ENCODE data around the gene WIPF3. TPM values are rescaled to one million over a fixed set of nuclear protein-coding genes. Genes with fewer than 3 reads are reported as not detected.

The WIPF3 gene
- total RNA-seq, 1 experiment from 2014 or later, result 11.6 TPM

- no peak overlapping the region for H2BK15ac ChIP-seq (ENCODE audit: low read depth, low read length)
- no peak overlapping the region for H4K5ac ChIP-seq (ENCODE audit: insufficient read length, low read depth, low read length)
- no peak overlapping the region for H2BK5ac ChIP-seq (ENCODE audit: insufficient read length, low read length)
- no peak overlapping the region for H3K23ac ChIP-seq (ENCODE audit: insufficient read length, low read depth, low read length)
- no peaks in the 10 kb centered on the region for H3K79me1 ChIP-seq (ENCODE audit: insufficient read depth, low read depth, low read length, poor library complexity, severe bottlenecking)
- no peaks in the 10 kb centered on the region for H3K4me1 Mint-ChIP-seq
- no peaks in the 10 kb centered on the region for H3K79me2 ChIP-seq (ENCODE audit: insufficient read depth, low read length)
- H3K4me2 ChIP-seq (ENCODE audit: insufficient read depth, insufficient read length, low read length), result no peak overlapping the region
- H3K18ac ChIP-seq (ENCODE audit: insufficient read length, low read depth, low read length), result no peak overlapping the region
- H2BK12ac ChIP-seq (ENCODE audit: insufficient read length, low read depth, low read length), result no peak overlapping the region
- no peaks in the 10 kb centered on the region for H3K27me3 ChIP-seq (ENCODE audit: insufficient read depth, low read length)
- H4K91ac ChIP-seq (ENCODE audit: insufficient read length, low read depth, low read length), result no peak overlapping the region
- H3K27ac ChIP-seq (ENCODE audit: insufficient read length, low read depth, low read length), result no peak overlapping the region
- H3K56ac ChIP-seq (ENCODE audit: insufficient read length, low read depth, low read length), result no peak overlapping the region
- peak; percentile 72 for DNase-seq
- no peak overlapping the region for H3K4ac ChIP-seq (ENCODE audit: low read depth, low read length)
- no peak overlapping the region for H3T11ph ChIP-seq (ENCODE audit: low read length)
- H3K27me3 Mint-ChIP-seq (ENCODE audit: low read depth), result no peaks in the 10 kb centered on the region
- H2AFZ ChIP-seq (ENCODE audit: low read length), result no peak overlapping the region
- peaks cover 16 to 83% (median 59%) of the 10 kb centered on the region in 3 experiments; a peak in 6 of 7 replicates for H3K36me3 Mint-ChIP-seq (ENCODE audit: insufficient read depth in 1 of 3, low read depth in 3 of 3)
- no peak overlapping the region; a peak in 1 of 5 replicates for H3K4me3 Mint-ChIP-seq
- no peaks in the 10 kb centered on the region for H3K9me3 ChIP-seq (ENCODE audit: control insufficient read depth, low read depth, low read length)
- no peak overlapping the region for H2BK120ac ChIP-seq (ENCODE audit: low read depth, low read length, poor library complexity, severe bottlenecking)
- H4K20me1 ChIP-seq (ENCODE audit: control insufficient read depth, insufficient read depth, insufficient read length), result no peaks in the 10 kb centered on the region
- H3K9ac ChIP-seq (ENCODE audit: extremely low read depth, insufficient read length, low read length), result no peak overlapping the region
- H3K4me1 ChIP-seq (ENCODE audit: insufficient read depth, low read length), result no peaks in the 10 kb centered on the region
- no peak overlapping the region for H2AK5ac ChIP-seq (ENCODE audit: insufficient read length, low read length)
- TF ChIP-seq, protein P1, sequence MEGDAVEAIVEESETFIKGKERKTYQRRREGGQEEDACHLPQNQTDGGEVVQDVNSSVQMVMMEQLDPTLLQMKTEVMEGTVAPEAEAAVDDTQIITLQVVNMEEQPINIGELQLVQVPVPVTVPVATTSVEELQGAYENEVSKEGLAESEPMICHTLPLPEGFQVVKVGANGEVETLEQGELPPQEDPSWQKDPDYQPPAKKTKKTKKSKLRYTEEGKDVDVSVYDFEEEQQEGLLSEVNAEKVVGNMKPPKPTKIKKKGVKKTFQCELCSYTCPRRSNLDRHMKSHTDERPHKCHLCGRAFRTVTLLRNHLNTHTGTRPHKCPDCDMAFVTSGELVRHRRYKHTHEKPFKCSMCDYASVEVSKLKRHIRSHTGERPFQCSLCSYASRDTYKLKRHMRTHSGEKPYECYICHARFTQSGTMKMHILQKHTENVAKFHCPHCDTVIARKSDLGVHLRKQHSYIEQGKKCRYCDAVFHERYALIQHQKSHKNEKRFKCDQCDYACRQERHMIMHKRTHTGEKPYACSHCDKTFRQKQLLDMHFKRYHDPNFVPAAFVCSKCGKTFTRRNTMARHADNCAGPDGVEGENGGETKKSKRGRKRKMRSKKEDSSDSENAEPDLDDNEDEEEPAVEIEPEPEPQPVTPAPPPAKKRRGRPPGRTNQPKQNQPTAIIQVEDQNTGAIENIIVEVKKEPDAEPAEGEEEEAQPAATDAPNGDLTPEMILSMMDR (conservative IDR thresholded peaks at IDR 0.05), result peak; percentile 75
- peak overlapping the region in 1 of 3 experiments; percentile 79; a peak in 1 of 7 replicates for H3K27ac Mint-ChIP-seq
- no peak overlapping the region for H3K14ac ChIP-seq (ENCODE audit: insufficient read depth, low read length)
- no peak overlapping the region for H2BK20ac ChIP-seq (ENCODE audit: low read depth, low read length, poor library complexity, severe bottlenecking)
- no peak overlapping the region for H4K8ac ChIP-seq (replicated peaks; ENCODE audit: insufficient read length, low read depth, low read length)
- no peaks in the 10 kb centered on the region for H3K23me2 ChIP-seq (ENCODE audit: insufficient read length, low read depth, low read length, poor library complexity, severe bottlenecking)
- no CpG with 5 or more reads among the region's 5 CpGs for WGBS (ENCODE audit: extremely low coverage, insufficient read length, low lambda C conversion rate)
- no peaks in the 10 kb centered on the region; a peak in 2 of 5 replicates for H3K9me3 Mint-ChIP-seq
These were observed 140.3 kb downstream of the WIPF3 start for GRCh38 chr7:29946428-29947186.

Data from H9 (cell line).